Testis (tissue), 2 donors: ENCODE measurements around the gene CBLC.

ENCODE experiments used
- POLR2A ChIP-seq: fragments of 450-650 bp; IDR thresholded peaks from one replicate; pipeline ENCODE4 v1.6.1; 2017; ENCODE audit warnings: antibody characterized with exemption, mild to moderate bottlenecking, moderate library complexity
- TF ChIP-seq, protein P1 (sequence below), 3 experiments: fragments of 450-650 bp in 2 of 3; fragments of 200-600 bp in 1 of 3; sonication (generic) in 1 of 3; IDR thresholded peaks; one replicate each; pipeline ENCODE4 v1.5.1; 2016 to 2019; ENCODE audit warnings: antibody characterized with exemption in 3 of 3, mild to moderate bottlenecking in 2 of 3, moderate library complexity in 1 of 3

DNA sequence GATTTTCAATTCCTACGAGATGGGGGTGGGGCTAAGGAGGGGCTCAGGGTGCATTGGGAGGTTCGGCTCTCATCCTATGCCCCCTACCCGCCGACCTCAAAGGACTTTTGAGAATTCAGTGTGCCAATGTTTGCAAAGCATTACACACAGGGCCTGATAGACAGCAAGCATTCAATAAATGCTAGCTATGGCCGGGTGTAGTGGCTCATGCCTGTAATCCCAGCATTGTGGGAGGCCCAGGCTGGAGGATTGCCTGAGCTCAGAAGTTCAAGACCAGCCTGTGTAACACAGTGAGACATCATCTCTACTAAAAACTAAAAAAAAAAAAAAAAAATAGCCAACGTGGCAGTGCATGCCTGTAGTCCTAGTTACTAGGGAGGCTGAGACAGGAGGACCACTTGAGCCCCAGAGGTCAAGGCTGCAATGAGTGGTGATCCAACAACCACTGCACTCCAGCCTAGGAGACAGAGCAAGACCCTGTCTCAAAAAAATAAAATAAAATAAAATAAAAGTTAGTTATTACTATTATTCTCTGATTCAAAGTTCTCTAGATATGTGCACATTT is 1.9 kb upstream of the CBLC start:
- TF ChIP-seq, protein P1, sequence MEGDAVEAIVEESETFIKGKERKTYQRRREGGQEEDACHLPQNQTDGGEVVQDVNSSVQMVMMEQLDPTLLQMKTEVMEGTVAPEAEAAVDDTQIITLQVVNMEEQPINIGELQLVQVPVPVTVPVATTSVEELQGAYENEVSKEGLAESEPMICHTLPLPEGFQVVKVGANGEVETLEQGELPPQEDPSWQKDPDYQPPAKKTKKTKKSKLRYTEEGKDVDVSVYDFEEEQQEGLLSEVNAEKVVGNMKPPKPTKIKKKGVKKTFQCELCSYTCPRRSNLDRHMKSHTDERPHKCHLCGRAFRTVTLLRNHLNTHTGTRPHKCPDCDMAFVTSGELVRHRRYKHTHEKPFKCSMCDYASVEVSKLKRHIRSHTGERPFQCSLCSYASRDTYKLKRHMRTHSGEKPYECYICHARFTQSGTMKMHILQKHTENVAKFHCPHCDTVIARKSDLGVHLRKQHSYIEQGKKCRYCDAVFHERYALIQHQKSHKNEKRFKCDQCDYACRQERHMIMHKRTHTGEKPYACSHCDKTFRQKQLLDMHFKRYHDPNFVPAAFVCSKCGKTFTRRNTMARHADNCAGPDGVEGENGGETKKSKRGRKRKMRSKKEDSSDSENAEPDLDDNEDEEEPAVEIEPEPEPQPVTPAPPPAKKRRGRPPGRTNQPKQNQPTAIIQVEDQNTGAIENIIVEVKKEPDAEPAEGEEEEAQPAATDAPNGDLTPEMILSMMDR (IDR thresholded peaks at IDR 0.05), result no peak
- no peak for TF ChIP-seq POLR2A
